Fibroblast of lung (primary cell): ENCODE results near the gene XRN2. TPM values are rescaled to one million over a fixed set of nuclear protein-coding genes. Genes with fewer than 3 reads are reported as not detected.

Source experiments
- DNase-seq, 2 donors: peaks; one replicate each; pipeline versions ENCODE4 v3.0.0 to v3.0.0-alpha.2; 2010; ENCODE audit warnings: low read depth in 2 of 2
- H2AFZ ChIP-seq: 2 replicates; pipeline ENCODE4 v1.5.1; 2012; ENCODE audit warnings: low read length, control low read depth, inconsistent platforms
- H3K27ac ChIP-seq: 2 replicates; pipeline ENCODE4 v1.5.1; 2011; ENCODE audit warnings: low read length, control low read depth; ENCODE audit not compliant: insufficient read depth
- H3K27me3 ChIP-seq: 2 replicates; pipeline ENCODE4 v1.5.1; 2011; ENCODE audit warnings: mild to moderate bottlenecking, low read length; ENCODE audit not compliant: control insufficient read depth, insufficient read depth
- H3K36me3 ChIP-seq: 2 replicates; pipeline ENCODE4 v1.5.1; 2011; ENCODE audit warnings: low read length; ENCODE audit not compliant: control insufficient read depth, insufficient read depth
- H3K4me1 ChIP-seq: 2 replicates; pipeline ENCODE4 v1.5.1; 2011; ENCODE audit warnings: low read length; ENCODE audit not compliant: control insufficient read depth, insufficient read depth; ENCODE audit errors: extremely low read depth
- H3K4me2 ChIP-seq: 2 replicates; pipeline ENCODE4 v1.5.1; 2011; ENCODE audit warnings: low read length, control low read depth; ENCODE audit not compliant: insufficient read depth; ENCODE audit errors: extremely low read depth
- H3K4me3 ChIP-seq, 4 experiments: fragments of 200-600 bp in 1 of 4; sonication (generic) in 1 of 4; replicated peaks in 1 of 4; 2 replicates each; pipeline ENCODE4 v1.5.1; 2011 to 2016; ENCODE audit warnings: low read length in 4 of 4, low read depth in 3 of 4, mild to moderate bottlenecking in 3 of 4, control low read depth in 2 of 4, inconsistent platforms in 1 of 4, mixed read lengths in 1 of 4; ENCODE audit not compliant: insufficient read depth in 1 of 4; ENCODE audit errors: control extremely low read depth in 1 of 4
- H3K79me2 ChIP-seq: 2 replicates; pipeline ENCODE4 v1.5.1; 2012; ENCODE audit warnings: mild to moderate bottlenecking, low read length, inconsistent platforms; ENCODE audit not compliant: control insufficient read depth, insufficient read depth
- H3K9ac ChIP-seq: 2 replicates; pipeline ENCODE4 v1.5.1; 2011; ENCODE audit warnings: mild to moderate bottlenecking, low read length, control low read depth; ENCODE audit not compliant: insufficient read depth
- H3K9me3 ChIP-seq: 2 replicates; pipeline ENCODE4 v1.5.1; 2012; ENCODE audit warnings: low read depth, low read length; ENCODE audit not compliant: control insufficient read depth, insufficient read depth
- H4K20me1 ChIP-seq: 2 replicates; pipeline ENCODE4 v1.5.1; 2011; ENCODE audit warnings: low read length; ENCODE audit not compliant: control insufficient read depth, insufficient read depth; ENCODE audit errors: extremely low read depth
- EZH2 ChIP-seq: IDR thresholded peaks from 2 replicates; pipeline ENCODE4 v1.5.1; 2012; ENCODE audit warnings: low read length, control low read depth, mild to moderate bottlenecking; ENCODE audit errors: missing control alignments
- polyA plus RNA-seq, 2 donors: library from polyadenylated mRNA; depleted of rRNA in 1 of 2; stranded (reverse) in 1 of 2; unstranded in 1 of 2; fragments of >200 nt; gene quantifications; 2 replicates each; pipeline ENCODE4 v1.2.1, GENCODE V29; 2011 to 2012; ENCODE audit warnings: missing spikeins in 1 of 2
- total RNA-seq: library from RNA; depleted of rRNA; stranded (reverse); fragments of >200 nt; gene quantifications from 2 replicates; pipeline ENCODE4 v1.2.1, GENCODE V29; 2014
- TF ChIP-seq, protein P1 (sequence below), 2 donors: IDR thresholded peaks in 1 of 2; conservative IDR thresholded peaks in 1 of 2; 1 replicate in 1 of 2; 2 replicates in 1 of 2; pipeline ENCODE4 v1.5.1; 2011 to 2012; ENCODE audit warnings: low read length in 2 of 2, control low read depth in 1 of 2, inconsistent platforms in 1 of 2, low read depth in 1 of 2, mild to moderate bottlenecking in 1 of 2

Gene XRN2
- total and polyA plus RNA-seq, 2 donors (not counting 1 experiment from before 2014, with no cell fraction given): 99.3 to 99.6 TPM

DNA sequence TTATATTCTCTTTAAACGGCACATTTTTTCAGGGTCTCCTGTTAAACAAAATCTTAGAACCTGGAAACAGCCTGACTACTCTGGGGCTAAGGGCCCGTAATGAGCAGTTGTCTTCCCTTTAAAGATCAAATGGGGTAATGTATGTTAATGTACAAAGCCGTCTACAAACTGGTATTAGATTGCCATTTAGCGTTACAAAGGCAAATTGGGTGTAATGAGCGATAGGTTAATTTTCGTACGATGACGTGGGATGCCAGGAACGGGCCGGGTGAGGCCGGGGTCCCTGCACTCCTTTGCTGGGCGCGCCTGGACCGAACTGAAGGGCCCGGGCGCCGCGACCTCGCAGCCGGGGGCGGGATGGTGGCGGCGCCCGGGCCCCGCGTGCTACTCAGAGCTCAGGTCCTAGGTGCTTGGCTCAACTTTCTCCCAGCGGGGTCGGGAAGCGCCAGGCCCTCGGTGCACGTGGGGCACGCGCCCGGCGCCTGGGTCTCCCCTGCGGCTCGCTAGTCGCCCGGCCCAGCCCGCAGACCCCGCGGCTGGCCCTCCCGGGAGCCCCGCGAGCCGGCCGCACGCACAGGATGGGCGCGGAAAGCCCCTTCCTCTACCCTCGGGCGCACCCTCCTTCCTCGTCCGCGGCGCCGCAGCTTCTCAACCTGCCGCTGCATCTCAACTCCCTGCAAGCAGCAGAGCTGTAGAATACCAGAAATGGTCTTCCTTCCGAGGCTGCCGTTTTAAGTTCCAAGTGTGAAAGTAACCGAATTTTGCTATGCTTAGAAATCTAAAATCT is 88.2 kb downstream of the XRN2 start:
- TF ChIP-seq, protein P1, sequence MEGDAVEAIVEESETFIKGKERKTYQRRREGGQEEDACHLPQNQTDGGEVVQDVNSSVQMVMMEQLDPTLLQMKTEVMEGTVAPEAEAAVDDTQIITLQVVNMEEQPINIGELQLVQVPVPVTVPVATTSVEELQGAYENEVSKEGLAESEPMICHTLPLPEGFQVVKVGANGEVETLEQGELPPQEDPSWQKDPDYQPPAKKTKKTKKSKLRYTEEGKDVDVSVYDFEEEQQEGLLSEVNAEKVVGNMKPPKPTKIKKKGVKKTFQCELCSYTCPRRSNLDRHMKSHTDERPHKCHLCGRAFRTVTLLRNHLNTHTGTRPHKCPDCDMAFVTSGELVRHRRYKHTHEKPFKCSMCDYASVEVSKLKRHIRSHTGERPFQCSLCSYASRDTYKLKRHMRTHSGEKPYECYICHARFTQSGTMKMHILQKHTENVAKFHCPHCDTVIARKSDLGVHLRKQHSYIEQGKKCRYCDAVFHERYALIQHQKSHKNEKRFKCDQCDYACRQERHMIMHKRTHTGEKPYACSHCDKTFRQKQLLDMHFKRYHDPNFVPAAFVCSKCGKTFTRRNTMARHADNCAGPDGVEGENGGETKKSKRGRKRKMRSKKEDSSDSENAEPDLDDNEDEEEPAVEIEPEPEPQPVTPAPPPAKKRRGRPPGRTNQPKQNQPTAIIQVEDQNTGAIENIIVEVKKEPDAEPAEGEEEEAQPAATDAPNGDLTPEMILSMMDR (conservative IDR thresholded peaks at IDR 0.05 in 1 of 2, IDR thresholded peaks at IDR 0.05 in 1 of 2; ENCODE audit: low read depth in 1 of 2, low read length in 2 of 2): no peak
- no peak for TF ChIP-seq EZH2
- Histone ChIP-seq H3K4me3 (no peak overlapping the region), H4K20me1 (no peaks in the 10 kb centered on the region), H3K4me2 (no peak overlapping the region), H3K9ac (no peak overlapping the region), H3K27ac (no peak overlapping the region), H3K36me3 (no peaks in the 10 kb centered on the region), H3K9me3 (no peaks in the 10 kb centered on the region), H3K4me1 (no peaks in the 10 kb centered on the region), H2AFZ (no peak overlapping the region), H3K79me2 (no peaks in the 10 kb centered on the region), H3K27me3 (peaks cover 31% of the 10 kb centered on the region)
- DNase-seq: no peak

DNA sequence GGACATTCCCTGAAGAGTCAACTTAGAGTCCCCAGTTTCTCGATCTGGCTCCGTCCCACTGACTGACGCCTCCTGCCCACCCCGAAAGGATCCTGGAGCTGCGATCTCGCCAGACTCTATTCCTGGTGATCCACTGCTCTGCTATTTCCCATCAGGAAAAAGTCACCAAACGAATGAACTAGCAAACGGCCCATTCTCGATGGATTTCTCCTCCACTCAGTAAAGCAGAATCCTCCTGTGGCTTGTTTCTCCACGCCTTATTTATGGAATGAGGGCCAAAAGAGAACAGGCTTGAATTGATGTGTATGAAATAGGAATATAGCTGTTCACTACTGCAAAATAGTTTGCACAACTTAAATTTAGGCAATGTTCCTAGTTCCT is 88.8 kb downstream of the XRN2 start:
- no peaks in the 10 kb centered on the region for H3K4me1 ChIP-seq
- no peak overlapping the region for H3K9ac ChIP-seq
- peaks cover 36% of the 10 kb centered on the region for H3K27me3 ChIP-seq
- TF ChIP-seq, protein P1 (conservative IDR thresholded peaks at IDR 0.05 in 1 of 2, IDR thresholded peaks at IDR 0.05 in 1 of 2; ENCODE audit: low read depth in 1 of 2, low read length in 2 of 2): no peak
- no peak for TF ChIP-seq EZH2
- H3K4me3 ChIP-seq: no peak overlapping the region
- H3K9me3 ChIP-seq: no peaks in the 10 kb centered on the region
- no peak overlapping the region for H2AFZ ChIP-seq
- no peak overlapping the region for H3K27ac ChIP-seq
- H3K79me2 ChIP-seq: no peaks in the 10 kb centered on the region
- H4K20me1 ChIP-seq: no peaks in the 10 kb centered on the region
- H3K36me3 ChIP-seq: no peaks in the 10 kb centered on the region
- no peak overlapping the region for H3K4me2 ChIP-seq
- DNase-seq: no peak

DNA sequence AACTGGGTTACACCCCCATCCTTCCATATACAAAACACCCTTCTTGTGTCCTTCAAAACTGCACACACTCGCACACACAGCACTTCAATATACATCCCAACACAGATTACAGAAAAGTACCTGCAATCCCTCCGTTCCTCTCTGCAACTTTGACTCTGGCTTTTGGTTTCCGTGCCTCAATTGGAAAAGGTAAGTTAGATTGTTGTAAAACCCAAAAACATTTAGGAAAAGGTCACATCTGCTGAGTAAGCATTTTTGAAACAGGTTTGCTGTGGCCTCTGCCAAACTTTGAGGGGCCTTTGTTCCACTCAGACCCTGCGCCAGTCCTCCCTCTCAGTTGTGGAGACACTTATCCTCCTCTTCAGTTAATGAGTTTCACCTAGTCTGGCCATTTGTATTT is 90.0 kb downstream of the XRN2 start:
- no peak overlapping the region for H3K27ac ChIP-seq
- H3K4me1 ChIP-seq: no peaks in the 10 kb centered on the region
- no peak overlapping the region for H3K4me3 ChIP-seq
- no peak overlapping the region for H3K4me2 ChIP-seq
- H2AFZ ChIP-seq: no peak overlapping the region
- no peak for DNase-seq
- H3K9me3 ChIP-seq: no peaks in the 10 kb centered on the region
- H3K9ac ChIP-seq: no peak overlapping the region
- peak; percentile 58 for TF ChIP-seq EZH2
- TF ChIP-seq, protein P1 (conservative IDR thresholded peaks at IDR 0.05 in 1 of 2, IDR thresholded peaks at IDR 0.05 in 1 of 2; ENCODE audit: low read depth in 1 of 2, low read length in 2 of 2): no peak
- H3K79me2 ChIP-seq: no peaks in the 10 kb centered on the region
- H3K27me3 ChIP-seq: peaks cover 48% of the 10 kb centered on the region
- H4K20me1 ChIP-seq: no peaks in the 10 kb centered on the region
- H3K36me3 ChIP-seq: no peaks in the 10 kb centered on the region
